Transverse colon (tissue), 4 donors: ENCODE measurements around the gene CA14. TPM values are rescaled to one million over a fixed set of nuclear protein-coding genes. Genes with fewer than 3 reads are reported as not detected.
"Not testable (repeated sequence)": the region's sequence is repeated elsewhere in the genome, so short reads cannot be mapped to it uniquely, and the experiment has no call there.

ENCODE experiments used
- DNase-seq: peaks from one replicate; pipeline ENCODE4 v3.0.0-alpha.2; 2019
- H3K27ac ChIP-seq, 4 donors: fragments of 200-600 bp; sonication (generic); 2 replicates each; pipeline ENCODE4 v1.5.1; 2016 to 2018; ENCODE audit warnings: inconsistent platforms in 4 of 4
- H3K27me3 ChIP-seq: fragments of 200-600 bp; sonication (generic); 2 replicates; pipeline ENCODE4 v1.5.1; 2017; ENCODE audit warnings: inconsistent platforms
- H3K36me3 ChIP-seq, 4 donors: fragments of 200-600 bp; sonication (generic); 2 replicates each; pipeline ENCODE4 v1.5.1; 2017 to 2019; ENCODE audit warnings: inconsistent platforms in 4 of 4
- H3K4me1 ChIP-seq, 4 donors: fragments of 200-600 bp; sonication (generic); 2 replicates each; pipeline ENCODE4 v1.5.1; 2017 to 2020; ENCODE audit warnings: inconsistent platforms in 4 of 4
- H3K4me3 ChIP-seq, 4 donors: fragments of 200-600 bp; sonication (generic); 1 replicate in 1 of 4; 2 replicates in 3 of 4; pipeline versions ENCODE4 v1.5.1 to v1.6.1; 2017 to 2019; ENCODE audit warnings: inconsistent platforms in 4 of 4
- H3K9me3 ChIP-seq, 2 donors: fragments of 200-600 bp; sonication (generic); 2 replicates each; pipeline ENCODE4 v1.5.1; 2017 to 2019; ENCODE audit warnings: inconsistent platforms in 2 of 2
- CTCF ChIP-seq, 5 experiments: fragments of 200-600 bp in 3 of 5; fragments of 450-650 bp in 2 of 5; sonication (generic) in 3 of 5; IDR thresholded peaks; 1 replicate in 2 of 5; 2 replicates in 3 of 5; pipeline ENCODE4 v1.5.1; 2016 to 2017; ENCODE audit warnings: antibody characterized with exemption in 5 of 5, inconsistent platforms in 3 of 5, mild to moderate bottlenecking in 2 of 5, moderate library complexity in 1 of 5
- EP300 ChIP-seq: sonication (generic); formaldehyde crosslinking; IDR thresholded peaks from one replicate; pipeline ENCODE4 v1.6.1; 2017; ENCODE audit warnings: antibody characterized with exemption, low read depth
- POLR2A ChIP-seq: fragments of 450-650 bp; IDR thresholded peaks from one replicate; pipeline ENCODE4 v1.6.1; 2016; ENCODE audit warnings: antibody characterized with exemption, mild to moderate bottlenecking, moderate library complexity
- POLR2AphosphoS5 ChIP-seq, 3 donors: sonication (generic); formaldehyde crosslinking; IDR thresholded peaks; one replicate each; pipeline ENCODE4 v1.6.1; 2016; ENCODE audit warnings: antibody characterized with exemption in 3 of 3
- WGBS, 2 donors: methylation state at CpG; one replicate each; pipeline ENCODE4 v1.1.5; 2018; ENCODE audit warnings: low coverage in 1 of 2; 5-methylcytosine and 5-hydroxymethylcytosine counted together
- in situ Hi-C, 4 donors: fragments of 200-750 bp; cut with MboI; loops; one replicate each; pipeline versions ENCODE4 v1.15.0 to v1.15.1; 2017; ENCODE audit warnings: low sequenced_read_pairs in 3 of 4, low pct_ligation_motif_present in 1 of 4, low pct_unique_long_range_greater_than_20kb in 1 of 4
- intact Hi-C: fragments of 100-400 bp; cut with DNase I; formaldehyde crosslinking; loops from one replicate; pipeline ENCODE4 v1.15.1; 2023; ENCODE audit warnings: low total_unique reads
- total RNA-seq, 4 donors: library from RNA; depleted of rRNA; stranded (reverse); fragments of >200 nt; gene quantifications; one replicate each; pipeline ENCODE4 v1.1.0, GENCODE V29; 2016

The CA14 gene
- total RNA-seq, 4 donors from 2014 or later = 0.27 to 1.1 (median 0.48) TPM; not detected in 1

- Histone ChIP-seq H3K4me1 (peaks cover 0 to 15% (median 4%) of the 10 kb centered on the region in 4 donors), H3K36me3 (no peaks in the 10 kb centered on the region), H3K4me3 (peak within 1 kb of the TSS; percentile 87 to 99 (median 92)), H3K9me3 (no peaks in the 10 kb centered on the region), H3K27ac (peak within 1 kb of the TSS; percentile 94 to 99 (median 98)), H3K27me3 (no peaks in the 10 kb centered on the region)
- WGBS, 2 donors = 0% methylated on average over 12 to 33 of the region's 33 CpGs
- peak; percentile 96 for DNase-seq
- TF ChIP-seq EP300 = no peak
- peak in 2 of 5 experiments; percentile 44 to 53 for TF ChIP-seq CTCF (IDR thresholded peaks at IDR 0.05)
- TF ChIP-seq POLR2A = peak; percentile 91
- peak; percentile 88 to 95 (median 93) for TF ChIP-seq POLR2AphosphoS5 (IDR thresholded peaks at IDR 0.05)
- in situ Hi-C loops = no loop called here
- intact Hi-C loops = no loop called here
These were observed 21.5 kb upstream of the CA14 start, which contains the start of gene ANP32E for GRCh38 chr1:150235852-150236613. ANP32E (minus strand) TSS chr1:150236112; CDS start chr1:150235786, 326 bp downstream.

- H3K9me3 ChIP-seq = no peaks in the 10 kb centered on the region
- H3K4me1 ChIP-seq = peaks cover 0 to 15% (median 4%) of the 10 kb centered on the region in 4 donors
- intact Hi-C loops (no loop called here), in situ Hi-C loops (no loop called here)
- WGBS, 2 donors = 41 to 45% methylated on average over 10 of the region's 10 CpGs
- H3K27ac ChIP-seq = peak overlapping the region in 3 of 4 donors; percentile 55 to 98 (median 64)
- no peak for DNase-seq
- H3K4me3 ChIP-seq = peak overlapping the region; percentile 22 to 94 (median 62)
- H3K27me3 ChIP-seq = no peaks in the 10 kb centered on the region
- TF ChIP-seq CTCF (IDR thresholded peaks at IDR 0.05) (no peak), POLR2A (no peak), POLR2AphosphoS5 (IDR thresholded peaks at IDR 0.05) (no peak), EP300 (no peak)
- no peaks in the 10 kb centered on the region for H3K36me3 ChIP-seq
These were observed 20.9 kb upstream of the CA14 start for GRCh38 chr1:150236614-150237100.

- DNase-seq, H3K27ac ChIP-seq, H3K9me3 ChIP-seq, in situ Hi-C loops, H3K36me3 ChIP-seq, H3K27me3 ChIP-seq, H3K4me3 ChIP-seq, intact Hi-C loops: not testable (repeated sequence)
- 91 to 94% methylated on average over 11 to 13 of the region's 13 CpGs for WGBS, 2 donors
- peaks cover 0 to 15% (median 4%) of the 10 kb centered on the region in 4 donors for H3K4me1 ChIP-seq
These were observed 20.4 kb upstream of the CA14 start for GRCh38 chr1:150237176-150237575.

- WGBS, 2 donors = 95 to 97% methylated on average over 14 to 21 of the region's 21 CpGs
These were observed 19.8 kb upstream of the CA14 start for GRCh38 chr1:150237746-150238145.

More at GRCh38 chr1:150237746-150238145, 19.8 kb upstream of the CA14 start:
- Histone ChIP-seq H3K9me3 (no peaks in the 10 kb centered on the region), H3K27me3 (no peaks in the 10 kb centered on the region), H3K4me3 (no peak overlapping the region), H3K36me3 (no peaks in the 10 kb centered on the region), H3K4me1 (peaks cover 0 to 15% (median 4%) of the 10 kb centered on the region in 4 donors), H3K27ac (no peak overlapping the region)
- in situ Hi-C loops = no loop called here
- TF ChIP-seq CTCF (IDR thresholded peaks at IDR 0.05) (no peak), EP300 (no peak), POLR2AphosphoS5 (IDR thresholded peaks at IDR 0.05) (no peak), POLR2A (no peak)
- intact Hi-C loops = no loop called here
- DNase-seq = no peak
